HG02678 (cell line): Measurements from ENCODE around the gene KCNIP3.

Experiments
- ATAC-seq: cut with Tn5 transposase; IDR thresholded peaks from one replicate; pipeline ENCODE4 v1.9.1; 2021; ENCODE audit warnings: mild to moderate bottlenecking, moderate library complexity; ENCODE audit not compliant: unreplicated experiment

The KCNIP3 gene

DNA sequence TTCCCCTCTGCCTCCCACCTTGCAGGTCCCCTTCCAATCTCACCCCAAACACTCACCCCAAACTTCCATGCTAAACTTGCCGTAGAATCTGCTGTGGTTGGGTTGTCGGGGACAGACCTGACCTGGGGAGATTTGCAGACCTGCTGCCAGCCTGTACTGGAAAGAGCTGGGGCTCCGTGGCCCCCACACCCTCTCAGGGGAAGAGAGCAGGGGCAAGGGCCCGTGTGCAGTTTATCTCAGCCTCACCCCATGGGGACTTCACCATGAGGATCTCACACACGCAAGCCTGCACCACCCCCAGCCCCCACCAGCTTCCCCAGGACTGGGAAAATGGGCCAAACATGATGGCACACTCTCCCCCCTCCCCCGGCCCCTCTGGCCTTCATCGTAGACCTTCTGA lies 30.7 kb downstream of the KCNIP3 start:
- ATAC-seq, result no peak

DNA sequence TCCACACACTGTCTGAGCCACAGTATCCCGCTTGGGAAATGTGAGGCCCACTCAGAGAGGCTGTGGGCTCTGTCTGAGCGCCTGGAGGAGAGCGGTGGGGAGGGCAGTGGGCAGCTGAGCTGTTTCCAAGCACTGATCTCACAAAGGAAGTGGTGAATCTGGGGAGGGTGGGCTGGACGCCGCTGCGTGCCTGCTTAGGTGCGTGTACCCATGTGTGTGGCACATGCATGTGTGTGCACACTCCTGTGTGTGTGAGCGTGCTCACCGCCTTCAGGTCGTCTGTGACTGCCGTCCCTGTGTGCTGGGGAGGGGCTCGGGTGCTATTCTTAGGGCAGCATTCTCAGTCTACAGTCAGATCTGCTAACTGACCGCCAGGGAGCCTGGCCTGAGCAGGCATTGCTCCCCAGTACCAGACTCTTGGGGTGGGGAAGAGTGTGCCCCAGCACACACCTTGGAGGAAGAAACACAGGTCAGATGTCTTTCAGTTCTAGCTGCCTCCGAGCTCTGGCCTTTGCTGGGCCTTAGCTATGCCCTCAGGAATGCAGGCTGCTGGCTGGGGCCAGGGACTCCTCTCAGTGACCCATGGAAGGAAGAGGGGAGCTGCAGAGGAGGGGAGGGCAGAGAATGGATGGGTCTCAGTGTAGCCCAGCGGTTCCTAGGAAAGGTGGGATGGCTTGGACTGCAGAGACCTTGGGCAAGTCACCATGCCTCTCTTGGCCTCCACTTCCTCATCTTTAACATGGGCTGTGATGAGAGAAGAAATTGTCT lies 31.4 kb downstream of the KCNIP3 start:
- ATAC-seq, result no peak

DNA sequence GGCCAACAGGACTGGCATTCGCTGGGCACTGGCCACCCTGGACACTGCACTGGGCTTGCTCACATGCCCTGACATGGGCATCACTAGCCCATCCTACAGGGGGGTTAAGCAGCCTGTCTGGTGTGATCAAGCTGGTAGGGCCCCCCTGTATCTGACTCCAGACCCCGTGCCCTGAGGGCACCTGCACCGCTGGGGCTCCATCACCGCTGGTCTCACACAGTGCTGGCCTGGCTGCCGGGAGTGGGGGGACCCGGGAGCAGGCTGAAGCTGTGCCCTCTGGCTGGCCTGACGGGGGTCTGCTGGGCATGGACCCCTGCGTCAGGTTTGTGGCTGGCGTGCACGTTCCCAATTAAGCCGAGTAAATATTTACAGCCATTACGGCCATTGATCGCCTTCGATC lies 32.3 kb downstream of the KCNIP3 start:
- no peak for ATAC-seq

DNA sequence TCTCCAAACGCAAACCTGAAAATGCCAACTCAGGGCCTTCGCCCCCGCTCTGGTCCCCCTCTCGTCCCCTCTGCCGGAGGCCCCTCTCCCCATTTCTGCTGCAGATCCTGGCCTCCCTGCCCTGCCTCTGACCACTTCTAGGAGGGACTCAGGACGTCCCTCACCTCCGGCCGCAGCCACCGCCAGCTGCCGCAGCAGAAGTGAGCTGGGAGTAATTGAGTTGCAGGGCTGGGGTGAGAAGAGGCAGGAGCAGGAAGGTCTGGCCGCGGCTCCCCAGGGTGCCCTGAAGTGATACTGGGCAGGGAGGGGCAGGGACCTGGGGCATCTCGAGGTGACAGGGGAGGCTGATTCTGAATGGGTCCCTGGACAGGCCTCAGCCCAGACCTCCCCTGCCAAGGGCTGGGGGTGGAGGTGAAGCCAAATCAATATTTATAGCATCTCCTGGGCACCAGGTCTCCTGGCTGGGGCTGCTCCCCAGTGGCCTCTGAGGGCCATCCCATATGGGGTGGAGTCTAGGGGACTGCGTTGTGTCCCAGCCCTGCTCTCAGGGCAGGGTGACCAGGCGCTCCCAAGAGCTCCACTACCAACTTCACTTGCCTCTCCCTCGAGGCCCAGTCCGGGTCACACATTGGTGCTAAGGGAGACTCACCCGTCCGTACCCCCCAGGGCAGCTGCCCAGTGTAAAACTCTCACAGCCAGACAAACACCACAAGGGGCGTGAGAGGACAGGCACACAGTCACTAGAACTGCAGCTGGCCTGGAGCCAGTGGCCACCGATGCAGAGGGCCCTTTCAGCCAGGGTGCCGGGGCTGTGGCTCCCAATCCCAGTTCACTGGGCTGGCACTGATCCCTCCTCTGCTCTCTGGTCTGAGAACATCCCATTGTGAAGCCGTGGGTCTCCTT lies 33.0 kb downstream of the KCNIP3 start:
- ATAC-seq, result no peak

DNA sequence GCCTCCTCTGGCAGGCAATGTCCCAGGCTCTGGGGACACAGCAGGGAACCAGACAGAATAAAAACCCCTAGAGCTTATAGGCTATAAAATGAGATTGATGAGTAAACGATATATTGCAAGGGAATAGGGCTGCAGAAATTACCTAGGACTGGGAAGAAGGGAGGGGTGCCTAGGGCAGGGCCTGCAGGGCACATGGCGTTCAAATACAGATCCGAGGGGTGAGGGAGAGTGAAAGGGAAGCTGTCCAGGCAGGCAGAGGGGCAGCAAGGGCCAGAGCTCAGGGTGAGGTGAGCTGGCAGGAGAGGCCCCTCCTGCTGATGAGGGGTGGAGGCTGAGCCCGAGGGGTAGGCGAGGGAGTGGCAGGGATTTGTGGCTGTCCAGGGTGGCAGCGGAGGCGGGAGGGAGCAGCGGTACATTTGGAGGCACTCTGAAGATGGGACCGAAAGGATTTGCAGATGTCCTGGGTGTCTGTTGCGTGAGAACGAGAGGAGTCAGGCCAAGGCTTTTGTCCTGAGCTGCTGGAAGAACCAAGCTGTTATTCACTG lies 33.7 kb downstream of the KCNIP3 start:
- ATAC-seq, result no peak

DNA sequence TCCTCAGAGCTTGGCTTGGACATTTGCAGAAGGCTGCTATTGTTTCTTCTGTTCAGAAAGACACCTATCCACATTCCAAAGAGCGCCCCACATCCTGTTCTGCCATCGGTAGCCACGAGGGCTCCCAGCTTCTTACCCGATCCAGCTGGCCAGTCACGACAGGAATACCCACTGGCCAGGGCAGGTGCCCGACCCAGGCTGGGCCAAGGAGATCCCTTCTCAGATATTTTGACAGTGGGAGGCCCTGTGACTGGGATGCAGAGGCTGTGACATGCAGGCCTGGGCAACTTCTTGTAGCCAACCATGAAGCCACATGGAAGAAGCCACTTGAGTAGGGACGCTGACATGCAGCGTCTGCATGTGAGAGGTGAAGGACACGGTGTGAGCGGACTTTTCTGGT lies 34.5 kb downstream of the KCNIP3 start:
- no peak for ATAC-seq

DNA sequence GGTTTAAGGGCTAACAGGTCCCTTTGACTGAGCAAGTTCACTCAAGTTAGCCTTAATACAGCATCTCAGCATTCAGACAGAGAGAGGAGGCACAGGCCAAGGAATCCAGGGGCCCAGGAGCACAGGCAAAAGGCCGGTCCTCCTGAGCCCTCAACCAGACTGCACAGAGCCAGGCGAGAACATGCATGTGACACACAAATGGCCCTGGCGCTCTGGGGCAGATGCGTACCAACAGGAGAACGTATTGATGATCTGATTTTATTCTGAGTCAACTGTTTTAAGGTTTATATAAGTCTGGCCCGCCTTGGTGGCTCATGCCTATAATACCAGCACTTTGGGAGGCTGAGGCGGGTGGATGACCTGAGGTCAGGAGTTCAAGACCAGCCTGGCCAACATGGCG lies 34.9 kb downstream of the KCNIP3 start:
- no peak for ATAC-seq

DNA sequence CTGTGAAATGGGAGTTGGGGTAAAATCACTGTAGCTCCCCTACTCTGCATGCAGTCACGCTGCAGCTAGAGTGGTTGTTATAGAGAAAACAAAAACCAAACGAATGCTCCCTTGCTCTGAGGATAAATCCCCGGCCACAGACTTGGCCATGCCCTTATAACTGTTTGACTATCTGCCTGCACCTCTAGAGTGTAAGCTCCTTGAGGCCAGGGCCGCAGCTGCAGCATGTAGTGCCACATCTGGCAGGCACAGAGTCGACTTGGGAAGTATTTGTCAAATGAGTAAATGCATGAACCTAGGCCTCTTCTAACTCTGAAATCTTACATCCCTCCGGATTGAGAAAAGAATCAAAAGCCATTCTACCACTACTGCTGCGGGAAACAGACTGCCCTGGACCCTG lies 35.9 kb downstream of the KCNIP3 start:
- ATAC-seq, result no peak

DNA sequence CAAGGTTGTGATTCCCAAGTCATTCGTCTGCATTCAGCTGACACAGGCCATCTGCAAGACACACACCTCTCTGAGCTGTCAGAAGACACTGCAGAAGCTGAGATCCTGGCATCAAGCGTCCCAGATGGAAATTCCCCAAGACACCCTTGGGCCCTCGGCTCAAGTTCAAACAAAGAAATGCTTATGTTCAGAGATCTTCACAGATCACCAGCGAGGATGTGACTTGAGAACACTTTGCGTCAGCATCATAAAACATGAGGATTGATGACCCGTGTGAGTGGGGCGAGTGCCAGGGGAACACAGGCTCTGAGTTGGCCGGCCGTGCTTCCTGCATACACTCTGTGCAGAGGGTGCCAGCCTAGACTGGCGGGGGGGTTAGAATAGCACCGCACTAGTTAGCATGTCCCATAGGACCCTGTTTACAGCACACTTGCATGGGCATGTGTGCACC lies 36.8 kb downstream of the KCNIP3 start:
- ATAC-seq, result no peak

DNA sequence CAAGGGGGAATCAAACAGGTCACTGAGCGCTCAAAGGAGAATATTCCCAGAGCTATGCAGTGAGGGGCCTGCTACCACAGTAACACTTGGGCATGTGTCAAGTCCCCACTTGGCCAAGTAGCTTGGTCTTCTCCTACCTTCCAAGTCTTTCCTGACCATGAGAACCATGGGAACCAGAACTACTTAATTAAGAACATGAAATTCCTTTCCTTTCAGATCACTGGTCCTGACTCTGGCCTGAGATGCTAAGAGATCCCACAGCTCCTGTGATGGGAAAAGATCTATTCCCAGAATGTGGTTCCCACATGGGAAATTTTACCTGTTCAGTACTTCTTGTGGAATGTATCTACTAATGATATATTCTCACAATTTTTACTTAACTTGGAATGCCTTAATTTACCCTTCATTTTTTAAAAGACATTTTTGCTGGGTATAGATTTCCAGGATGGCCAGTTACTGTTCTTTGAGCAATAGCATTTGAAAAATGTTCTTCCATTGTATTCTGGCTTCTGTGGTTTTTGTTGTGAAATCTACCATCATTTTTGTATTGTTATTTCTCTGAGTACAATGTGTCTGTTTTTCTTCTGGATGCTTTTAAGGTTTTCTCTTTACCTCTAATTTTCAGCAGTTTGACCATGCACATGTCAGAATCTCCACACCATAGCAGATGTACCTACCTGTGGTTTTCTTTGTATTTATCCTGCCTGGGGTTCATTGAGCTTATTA lies 37.9 kb downstream of the KCNIP3 start:
- ATAC-seq, result no peak

DNA sequence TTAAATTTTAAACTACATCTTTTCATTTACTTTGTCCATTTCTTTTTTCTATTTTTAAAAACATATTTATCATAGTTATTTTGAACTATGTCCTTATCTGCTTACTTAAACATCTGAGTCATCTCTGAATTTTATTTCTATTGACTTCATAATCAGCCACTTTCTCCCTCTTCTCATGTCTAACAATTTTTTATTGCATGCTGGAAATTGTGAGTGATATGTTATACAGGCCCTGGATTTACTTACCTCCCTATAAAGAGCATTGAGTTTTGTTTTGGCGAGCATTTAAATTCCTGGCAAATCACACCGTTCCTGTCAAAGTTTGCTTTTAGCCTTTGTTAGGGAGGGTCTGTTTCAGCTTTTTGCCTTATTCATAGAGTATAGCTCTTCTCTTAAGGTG lies 39.3 kb downstream of the KCNIP3 start:
- ATAC-seq, result no peak

DNA sequence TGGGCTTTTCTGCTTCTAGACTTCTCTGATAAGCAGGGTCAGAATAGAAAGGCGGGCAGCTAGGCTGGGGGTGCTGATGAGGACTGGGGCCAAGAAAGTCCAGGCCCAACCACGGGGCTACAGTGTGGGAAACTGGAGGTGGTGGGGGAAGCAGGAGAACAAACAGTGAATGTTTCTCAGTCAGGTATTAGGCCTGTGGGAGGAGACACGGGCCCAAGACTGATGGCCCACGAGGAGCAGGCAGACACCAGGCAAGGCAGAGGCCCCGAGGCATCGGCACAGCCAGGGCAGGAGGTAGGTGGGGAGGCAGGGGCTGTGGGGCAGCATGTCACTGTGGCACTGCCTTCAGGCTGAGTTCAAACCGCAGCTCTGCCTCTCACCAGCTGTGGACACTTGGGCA lies 40.7 kb downstream of the KCNIP3 start:
- no peak for ATAC-seq

DNA sequence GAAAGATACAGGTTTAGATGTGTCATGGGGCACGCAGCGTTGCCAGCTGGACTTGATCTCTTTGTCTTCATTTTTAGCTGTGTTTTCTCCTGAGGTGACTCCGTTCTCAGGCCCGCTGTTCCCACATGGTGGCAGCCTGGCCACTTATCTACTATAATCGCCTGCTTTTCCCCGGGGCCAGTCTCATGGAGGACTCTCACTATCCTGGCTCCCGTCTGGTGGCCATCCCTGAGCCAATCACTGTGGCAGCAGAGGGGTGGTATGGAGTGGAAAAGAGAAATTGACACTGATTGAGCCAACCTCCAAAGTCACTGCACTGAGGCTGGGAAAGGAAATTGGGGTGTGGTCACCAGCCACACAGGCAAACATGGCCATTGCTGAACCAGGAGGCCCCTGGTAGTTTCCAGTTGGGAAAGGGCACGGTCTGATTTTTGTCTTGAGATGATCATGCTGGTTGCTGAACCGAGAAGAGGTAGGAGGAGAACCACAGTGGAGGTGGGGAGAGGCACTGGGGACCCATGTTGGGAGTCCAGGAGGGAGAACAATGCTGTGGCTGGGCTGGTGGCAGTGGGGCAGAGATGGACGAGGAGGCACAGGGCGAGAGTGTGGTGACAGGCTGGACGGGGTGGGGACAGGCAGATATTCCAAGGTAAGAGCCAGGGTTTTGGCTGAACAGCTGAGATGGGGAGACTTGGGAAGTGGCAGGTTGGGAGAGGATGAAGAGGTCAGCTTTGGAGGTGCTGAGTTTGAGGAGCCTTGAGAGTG lies 45.6 kb downstream of the KCNIP3 start:
- no peak for ATAC-seq

DNA sequence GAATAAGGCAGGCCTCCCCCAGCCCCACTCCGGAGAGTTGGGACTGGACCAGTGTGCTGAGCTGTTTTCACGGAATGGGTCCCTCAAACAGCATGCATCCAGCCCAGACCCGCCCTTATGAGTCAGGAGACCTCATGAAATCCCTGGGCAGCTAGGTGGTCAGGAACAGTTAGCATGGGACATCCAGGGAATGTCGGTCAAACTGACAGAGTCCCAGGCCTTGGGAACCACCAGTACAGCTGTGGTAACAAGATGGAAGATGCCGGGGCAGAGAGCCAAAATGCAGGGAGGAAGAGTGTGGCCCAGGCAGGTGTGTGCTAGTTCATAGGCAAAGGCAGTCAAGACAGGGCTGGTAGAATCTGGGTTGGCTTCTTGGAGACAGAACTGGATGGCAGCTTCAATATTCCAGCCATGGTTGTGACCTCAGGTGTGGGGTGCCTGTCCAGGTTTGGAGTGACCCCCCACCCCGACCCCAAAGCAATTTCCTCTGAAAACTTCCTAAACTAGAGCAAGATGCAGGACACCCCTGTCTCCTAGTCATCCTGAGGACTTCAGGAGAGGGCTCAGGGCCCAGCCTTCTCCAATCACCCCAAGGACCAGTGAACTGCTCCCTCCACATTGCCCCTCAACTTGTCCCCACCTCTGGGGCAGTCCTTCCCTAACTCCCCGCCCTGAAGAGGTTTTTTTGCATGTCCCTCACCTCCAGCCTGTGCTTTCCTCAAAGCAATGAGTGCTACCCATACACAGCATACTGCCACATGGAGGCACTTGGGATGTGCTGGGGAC lies 46.5 kb downstream of the KCNIP3 start:
- no peak for ATAC-seq

DNA sequence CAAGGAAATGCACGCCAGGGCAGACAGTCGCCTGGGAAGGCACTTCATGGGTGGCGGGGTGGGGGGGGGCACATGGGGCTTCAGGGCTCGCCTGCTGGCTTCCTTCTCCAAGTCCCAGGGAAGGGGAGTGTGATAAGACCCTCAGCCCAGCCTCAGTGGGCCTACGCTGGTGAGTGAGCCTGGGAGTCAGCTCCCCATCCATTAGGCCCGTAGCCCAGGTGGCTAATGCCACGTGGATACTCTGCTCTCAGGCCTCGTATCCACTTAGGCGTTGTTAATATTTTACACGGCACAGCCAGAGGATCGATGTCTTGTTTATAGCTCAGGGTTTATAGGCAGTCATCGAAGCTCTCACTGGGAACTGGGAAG lies 47.1 kb downstream of the KCNIP3 start:
- ATAC-seq, result no peak

DNA sequence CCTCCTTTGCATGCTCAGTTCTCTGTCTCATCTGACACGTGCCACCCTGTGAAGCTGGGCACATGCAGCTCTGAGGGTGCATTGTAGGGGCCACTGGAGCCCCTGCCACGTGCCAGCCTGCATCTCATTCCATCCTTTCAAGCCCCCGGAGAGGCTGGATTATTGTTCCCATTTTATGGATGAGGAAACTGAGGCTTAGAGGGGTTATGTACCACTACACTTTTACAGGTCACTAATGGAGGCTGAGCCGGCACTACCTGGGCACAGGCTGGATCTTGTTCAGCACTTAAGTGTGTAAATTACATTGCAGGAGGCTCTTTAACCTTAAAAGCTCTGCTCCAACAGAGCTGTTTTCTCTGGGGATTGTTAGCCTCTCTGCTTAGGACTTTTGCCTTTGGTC lies 47.5 kb downstream of the KCNIP3 start:
- ATAC-seq, result no peak

DNA sequence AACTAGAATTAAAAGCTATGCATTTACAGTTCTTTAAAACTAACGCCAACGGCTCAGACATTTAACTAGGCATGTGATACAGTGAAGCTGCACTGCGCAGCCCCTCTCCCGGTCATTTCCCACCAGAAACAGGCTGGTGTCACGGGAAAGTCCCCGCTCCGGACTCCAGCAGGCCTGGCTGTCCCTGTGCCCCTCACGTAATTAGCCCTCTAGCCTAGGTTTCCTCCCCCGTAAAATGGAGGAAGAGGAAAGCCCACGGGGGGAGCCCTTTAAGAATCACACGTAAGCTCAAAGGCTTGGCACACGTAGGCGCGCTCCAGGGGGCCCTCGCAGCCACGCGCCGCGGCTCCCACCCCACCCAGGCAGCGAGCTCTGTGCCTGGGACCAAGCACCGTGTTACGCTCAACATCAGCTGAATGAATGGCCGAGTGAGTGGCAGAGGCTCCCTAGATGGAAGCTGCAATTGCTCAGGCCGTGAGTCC lies 48.0 kb downstream of the KCNIP3 start:
- peak; percentile 20 for ATAC-seq

DNA sequence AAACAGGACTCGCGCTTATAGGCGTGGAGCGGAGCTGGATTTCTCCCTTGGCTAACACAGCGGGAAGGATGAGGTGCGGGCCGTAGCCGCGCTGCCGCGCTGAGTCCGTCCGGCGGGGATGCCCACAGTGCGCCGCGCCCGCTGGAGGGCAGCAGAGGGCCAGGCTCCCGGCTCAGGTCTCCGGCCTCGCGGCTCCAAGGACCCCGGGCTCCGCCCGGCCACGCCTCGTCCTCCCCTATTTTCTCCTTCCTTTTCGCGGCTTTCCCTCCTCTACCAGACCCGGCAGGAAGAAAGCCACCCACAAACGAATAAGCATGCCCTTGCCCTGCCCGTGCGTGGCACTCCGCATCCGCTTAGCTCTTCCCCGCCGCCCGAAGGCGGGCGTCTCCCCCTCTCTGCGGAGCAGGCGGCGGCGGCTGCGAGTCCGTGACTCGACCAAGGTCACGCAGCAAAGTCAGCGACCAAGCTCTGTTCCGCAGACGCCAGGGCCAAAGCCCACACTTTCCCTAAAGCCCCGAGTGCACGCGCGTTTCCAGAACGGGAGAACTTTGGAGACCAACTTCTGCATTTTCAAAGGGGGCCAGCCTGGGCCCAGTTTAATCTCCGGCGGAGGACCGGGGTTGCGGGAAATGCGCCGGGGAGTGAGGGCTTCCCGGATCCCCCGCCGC lies 48.5 kb downstream of the KCNIP3 start:
- peak; percentile 81 for ATAC-seq

DNA sequence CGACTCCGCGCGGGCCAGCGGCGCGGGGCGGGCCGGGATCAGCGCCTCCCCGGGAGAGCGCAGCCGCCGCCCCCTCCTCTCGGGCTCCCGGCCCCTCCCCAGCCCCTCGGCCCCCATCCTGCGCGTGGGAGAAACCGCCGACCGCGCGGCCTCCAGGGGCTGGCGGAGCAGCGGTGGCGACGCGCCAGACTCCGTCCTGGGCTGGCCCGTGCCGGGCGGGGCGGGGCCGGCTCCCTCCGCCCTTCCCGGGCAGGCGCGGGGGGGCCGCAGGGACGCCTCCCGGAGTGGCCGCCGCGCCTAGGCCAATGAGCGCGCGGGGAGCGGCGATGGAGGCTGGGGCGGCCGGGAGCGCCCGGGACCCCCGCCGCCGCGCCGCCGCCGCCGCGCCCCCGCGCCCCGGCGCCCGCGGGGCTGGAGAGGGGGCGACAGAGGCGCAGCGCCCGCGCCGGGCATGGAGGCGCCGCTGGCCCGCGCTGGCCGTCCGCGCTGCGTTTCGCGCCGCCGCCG lies 49.1 kb downstream of the KCNIP3 start:
- ATAC-seq, result no peak
